Testis (tissue), 3 donors: ENCODE measurements around the gene NR2E1. TPM values are rescaled to one million over a fixed set of nuclear protein-coding genes. Genes with fewer than 3 reads are reported as not detected.

Source experiments
- DNase-seq: peaks from one replicate; pipeline ENCODE4 v3.0.0-alpha.2; 2019
- H3K27ac ChIP-seq, 2 donors: fragments of 200-600 bp; sonication (generic); one replicate each; pipeline ENCODE4 v1.5.1; 2019
- H3K27me3 ChIP-seq: fragments of 200-600 bp; sonication (generic); one replicate; pipeline ENCODE4 v1.5.1; 2019
- H3K36me3 ChIP-seq: fragments of 200-600 bp; sonication (generic); one replicate; pipeline ENCODE4 v1.5.1; 2017; ENCODE audit warnings: low read depth; ENCODE audit errors: missing control alignments
- H3K4me1 ChIP-seq: fragments of 200-600 bp; sonication (generic); one replicate; pipeline ENCODE4 v1.5.1; 2019
- H3K4me3 ChIP-seq, 2 donors: fragments of 200-600 bp; sonication (generic); one replicate each; pipeline ENCODE4 v1.5.1; 2017 to 2019
- H3K9me3 ChIP-seq: fragments of 200-600 bp; sonication (generic); one replicate; pipeline ENCODE4 v1.5.1; 2017
- POLR2A ChIP-seq: fragments of 450-650 bp; IDR thresholded peaks from one replicate; pipeline ENCODE4 v1.6.1; 2017; ENCODE audit warnings: antibody characterized with exemption, mild to moderate bottlenecking, moderate library complexity
- WGBS, 2 donors: methylation state at CpG; one replicate each; pipeline ENCODE4 v1.1.5; 2018; 5-methylcytosine and 5-hydroxymethylcytosine counted together
- intact Hi-C: fragments of 100-400 bp; cut with DNase I; formaldehyde crosslinking; loops from one replicate; pipeline ENCODE4 v1.15.1; 2023; ENCODE audit warnings: low total_unique reads
- polyA plus RNA-seq: library from polyadenylated mRNA; stranded (reverse); fragments of 350-450 nt; fragmentation: Illumina TruSeq; extraction: RNeasy Lipid Tissue Mini Kit (QIAGEN cat#74804); gene quantifications from one replicate; pipeline ENCODE4 v1.2.3, GENCODE V29; 2014; ENCODE audit warnings: low read depth, low replicate concordance; ENCODE audit not compliant: insufficient read depth
- total RNA-seq, 2 donors: library from RNA; depleted of rRNA; stranded (reverse); fragments of >200 nt; gene quantifications; one replicate each; pipeline ENCODE4 v1.2.3, GENCODE V29; 2016
- TF ChIP-seq, protein P1 (sequence below), 3 experiments: fragments of 450-650 bp in 2 of 3; fragments of 200-600 bp in 1 of 3; sonication (generic) in 1 of 3; IDR thresholded peaks; one replicate each; pipeline ENCODE4 v1.5.1; 2016 to 2019; ENCODE audit warnings: antibody characterized with exemption in 3 of 3, mild to moderate bottlenecking in 2 of 3, moderate library complexity in 1 of 3

Gene NR2E1
- total and polyA plus RNA-seq, 3 donors from 2014 or later = 0.12 to 0.39 (median 0.30) TPM

GRCh38 chr6:108167449-108168089, 1.7 kb downstream of the NR2E1 start:
- TF ChIP-seq, protein P1, sequence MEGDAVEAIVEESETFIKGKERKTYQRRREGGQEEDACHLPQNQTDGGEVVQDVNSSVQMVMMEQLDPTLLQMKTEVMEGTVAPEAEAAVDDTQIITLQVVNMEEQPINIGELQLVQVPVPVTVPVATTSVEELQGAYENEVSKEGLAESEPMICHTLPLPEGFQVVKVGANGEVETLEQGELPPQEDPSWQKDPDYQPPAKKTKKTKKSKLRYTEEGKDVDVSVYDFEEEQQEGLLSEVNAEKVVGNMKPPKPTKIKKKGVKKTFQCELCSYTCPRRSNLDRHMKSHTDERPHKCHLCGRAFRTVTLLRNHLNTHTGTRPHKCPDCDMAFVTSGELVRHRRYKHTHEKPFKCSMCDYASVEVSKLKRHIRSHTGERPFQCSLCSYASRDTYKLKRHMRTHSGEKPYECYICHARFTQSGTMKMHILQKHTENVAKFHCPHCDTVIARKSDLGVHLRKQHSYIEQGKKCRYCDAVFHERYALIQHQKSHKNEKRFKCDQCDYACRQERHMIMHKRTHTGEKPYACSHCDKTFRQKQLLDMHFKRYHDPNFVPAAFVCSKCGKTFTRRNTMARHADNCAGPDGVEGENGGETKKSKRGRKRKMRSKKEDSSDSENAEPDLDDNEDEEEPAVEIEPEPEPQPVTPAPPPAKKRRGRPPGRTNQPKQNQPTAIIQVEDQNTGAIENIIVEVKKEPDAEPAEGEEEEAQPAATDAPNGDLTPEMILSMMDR (IDR thresholded peaks at IDR 0.05) = no peak
- no peak for TF ChIP-seq POLR2A
- intact Hi-C loops = no loop called here
- DNase-seq = no peak
- H3K4me1 ChIP-seq = peaks cover 29% of the 10 kb centered on the region
- H3K9me3 ChIP-seq = no peaks in the 10 kb centered on the region
- no peaks in the 10 kb centered on the region for H3K36me3 ChIP-seq
- H3K27me3 ChIP-seq = peaks cover 3% of the 10 kb centered on the region
- 30% methylated on average over 19 to 35 of the region's 35 CpGs for WGBS, 2 donors
- H3K27ac ChIP-seq = no peak overlapping the region
- no peak overlapping the region for H3K4me3 ChIP-seq

DNA sequence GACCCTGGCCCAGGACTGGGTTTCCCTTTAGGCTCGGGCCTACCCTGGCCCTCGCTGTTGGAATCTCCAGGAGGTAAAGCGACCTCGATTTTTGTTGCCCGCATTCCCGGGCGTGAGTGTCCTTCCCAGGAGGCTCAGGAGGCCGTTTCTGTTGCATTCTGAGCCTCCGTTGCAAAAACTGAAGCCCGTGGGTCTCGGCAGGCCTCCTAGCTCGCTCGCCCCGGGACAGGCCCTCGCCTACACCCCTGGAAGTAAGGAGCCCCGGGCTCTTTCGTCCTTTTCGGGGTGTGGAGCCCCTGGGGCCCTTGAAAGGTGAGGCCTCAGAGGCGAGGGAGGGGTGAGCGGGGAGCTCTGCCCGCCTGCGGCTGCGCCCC, 2.3 kb downstream of the NR2E1 start:
- 14 to 27% methylated on average over 11 to 23 of the region's 23 CpGs for WGBS, 2 donors
- intact Hi-C loops = no loop called here
- DNase-seq = no peak

GRCh38 chr6:108168501-108169463, 3.0 kb downstream of the NR2E1 start:
- intact Hi-C loops = no loop called here
- Histone ChIP-seq H3K4me3 (no peak overlapping the region), H3K27me3 (peaks cover 3% of the 10 kb centered on the region), H3K4me1 (peaks cover 29% of the 10 kb centered on the region), H3K27ac (no peak overlapping the region), H3K36me3 (no peaks in the 10 kb centered on the region), H3K9me3 (no peaks in the 10 kb centered on the region)
- DNase-seq = peak; percentile 53
- 4% methylated on average over 54 of the region's 63 CpGs; no CpG with 5 or more reads in 1 of the 2 donors for whole genome bisulfite sequencing, 2 donors
- TF ChIP-seq, protein P1 (IDR thresholded peaks at IDR 0.05) = no peak
- TF ChIP-seq POLR2A = no peak

More for the DNA sequence above, 2.3 kb downstream of the NR2E1 start:
- Histone ChIP-seq H3K4me3 (no peak overlapping the region), H3K9me3 (no peaks in the 10 kb centered on the region), H3K4me1 (peaks cover 29% of the 10 kb centered on the region), H3K27ac (no peak overlapping the region), H3K27me3 (peaks cover 3% of the 10 kb centered on the region), H3K36me3 (no peaks in the 10 kb centered on the region)
- TF ChIP-seq, protein P1 (IDR thresholded peaks at IDR 0.05) = no peak
- no peak for TF ChIP-seq POLR2A

- no peaks in the 10 kb centered on the region for H3K36me3 ChIP-seq
- WGBS, 2 donors = 10% methylated on average over 33 to 49 of the region's 55 CpGs
- intact Hi-C loops = no loop called here
- H3K4me1 ChIP-seq = peaks cover 27% of the 10 kb centered on the region
- H3K27me3 ChIP-seq = peaks cover 11% of the 10 kb centered on the region
- DNase-seq = no peak
- no peak overlapping the region for H3K4me3 ChIP-seq
- TF ChIP-seq, protein P1 (IDR thresholded peaks at IDR 0.05) = no peak
- no peak for TF ChIP-seq POLR2A
- H3K27ac ChIP-seq = no peak overlapping the region
- no peaks in the 10 kb centered on the region for H3K9me3 ChIP-seq
These were observed 3.9 kb downstream of the NR2E1 start for GRCh38 chr6:108169464-108170331.
